HepG2 (cell line): ENCODE measurements around the gene CLPSL2.

Source experiments
- FOXJ3 ChIP-seq: sonication (generic); formaldehyde crosslinking; IDR thresholded peaks from 2 replicates; pipeline ENCODE4 v1.4.0; 2020; ENCODE audit warnings: missing genetic modification reagents, mild to moderate bottlenecking, borderline replicate concordance
- FOXK2 ChIP-seq: fragments of 450-650 bp; IDR thresholded peaks from 2 replicates; pipeline ENCODE4 v1.6.1; 2016
- MXI1 ChIP-seq: IDR thresholded peaks from 3 replicates; pipeline ENCODE4 v1.6.1; 2012; ENCODE audit warnings: low read depth, low read length, inconsistent platforms, borderline replicate concordance
- XRCC5 ChIP-seq: fragments of 200-400 bp; formaldehyde crosslinking; optimal IDR thresholded peaks from 2 replicates; pipeline ENCODE3; 2017; ENCODE audit warnings: mild to moderate bottlenecking, low read length
- ZNF121 ChIP-seq: sonication (generic); formaldehyde crosslinking; IDR thresholded peaks from 2 replicates; pipeline ENCODE4 v1.5.0; 2020; ENCODE audit warnings: mild to moderate bottlenecking, missing genetic modification reagents
- ZNF253 ChIP-seq: sonication (generic); formaldehyde crosslinking; IDR thresholded peaks from 2 replicates; pipeline ENCODE4 v1.8.0; 2022; ENCODE audit warnings: mild to moderate bottlenecking, missing genetic modification reagents, borderline replicate concordance

DNA sequence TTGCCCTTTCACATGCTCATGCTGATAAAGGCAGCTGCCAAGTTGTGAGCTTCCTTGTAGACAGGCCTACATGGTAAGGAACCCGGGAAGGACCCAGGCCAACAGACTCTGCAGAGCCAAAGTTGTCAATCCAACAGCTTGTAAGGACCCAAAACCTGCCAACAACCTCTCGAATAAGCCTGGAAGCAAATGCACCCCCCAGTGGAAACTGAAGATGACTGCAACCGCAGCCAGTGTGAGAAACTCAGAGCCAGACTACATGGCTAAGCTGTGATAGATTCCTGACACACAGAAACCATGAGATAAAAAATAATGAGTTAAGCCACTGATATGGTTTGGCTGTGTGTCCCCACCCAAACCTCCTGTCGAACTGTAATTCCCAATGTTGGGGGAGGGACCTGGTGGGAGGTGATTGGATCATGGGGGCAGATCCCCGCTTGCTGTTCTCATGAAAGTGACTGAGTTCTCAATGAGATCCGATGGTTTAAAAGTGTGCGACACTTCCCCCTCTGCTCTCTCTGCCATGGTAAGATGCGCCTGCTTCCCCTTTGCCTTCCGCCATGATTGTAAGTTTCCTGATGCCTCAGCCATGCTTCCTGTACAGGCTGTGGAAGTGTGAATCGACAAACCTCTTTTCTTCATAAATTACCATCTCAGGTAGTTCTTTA is 18.8 kb upstream of the CLPSL2 start:
- TF ChIP-seq ZNF253 (CRISPR knock-in tag) (no peak), ZNF121 (no peak), XRCC5 (peak; percentile 68), FOXJ3 (no peak), FOXK2 (no peak), MXI1 (no peak)
